ENCODE measurements around the gene NPW. TPM values are rescaled to one million over a fixed set of nuclear protein-coding genes. Genes with fewer than 3 reads are reported as not detected.
A peak's percentile ranks its signal among the peaks of the same experiment; 100 is the strongest.
"Not testable (repeated sequence)": the region's sequence is repeated elsewhere in the genome, so short reads cannot be mapped to it uniquely, and the experiment has no call there.

Gene NPW
- total RNA-seq, 1 donor, result not detected

DNA sequence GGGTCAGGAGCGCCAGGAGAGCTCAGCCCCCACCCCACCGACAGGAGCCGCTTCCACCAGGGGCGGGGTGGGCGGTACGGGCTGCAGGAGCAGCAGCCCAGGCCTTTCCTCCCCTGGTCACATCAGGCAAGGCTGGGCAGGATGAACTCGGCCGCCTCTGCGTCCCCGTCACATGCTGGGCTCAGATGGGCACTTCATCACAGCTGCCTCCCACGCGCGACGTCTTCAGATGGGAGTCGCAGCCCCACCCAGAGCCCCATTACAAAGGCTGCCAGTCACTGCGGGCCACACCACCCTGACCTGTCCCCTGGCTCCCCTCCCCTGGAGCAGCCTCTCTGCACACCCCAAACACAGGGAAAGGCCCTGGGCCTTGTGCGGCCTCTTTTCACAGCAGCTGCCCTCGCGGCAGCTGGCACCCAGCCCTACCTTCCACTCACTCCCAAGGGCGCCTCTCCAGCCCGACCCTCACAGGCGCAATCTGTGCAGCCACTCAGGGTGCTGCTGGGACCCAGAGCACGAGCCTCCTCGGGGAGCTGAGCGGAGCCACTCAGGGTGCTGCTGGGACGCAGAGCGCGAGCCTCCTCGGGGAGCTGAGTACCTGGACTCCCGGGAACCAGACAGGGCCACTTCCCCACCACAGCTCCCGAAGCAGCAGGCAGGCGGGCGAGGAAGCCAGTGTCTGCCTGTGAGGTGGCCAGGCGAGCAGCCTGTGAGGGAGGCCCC lies 14.6 kb upstream of the NPW start:
- no peaks in the 10 kb centered on the region for H3K9me3 ChIP-seq (ENCODE audit: low read depth, low read length)
- H3K4me3 ChIP-seq (ENCODE audit: low read length), result no peak overlapping the region
- no peaks in the 10 kb centered on the region for H3K27me3 ChIP-seq (ENCODE audit: insufficient read depth, low read length)
- H3K4me1 ChIP-seq (ENCODE audit: insufficient read depth, low read length), result peaks cover 50% of the 10 kb centered on the region

DNA sequence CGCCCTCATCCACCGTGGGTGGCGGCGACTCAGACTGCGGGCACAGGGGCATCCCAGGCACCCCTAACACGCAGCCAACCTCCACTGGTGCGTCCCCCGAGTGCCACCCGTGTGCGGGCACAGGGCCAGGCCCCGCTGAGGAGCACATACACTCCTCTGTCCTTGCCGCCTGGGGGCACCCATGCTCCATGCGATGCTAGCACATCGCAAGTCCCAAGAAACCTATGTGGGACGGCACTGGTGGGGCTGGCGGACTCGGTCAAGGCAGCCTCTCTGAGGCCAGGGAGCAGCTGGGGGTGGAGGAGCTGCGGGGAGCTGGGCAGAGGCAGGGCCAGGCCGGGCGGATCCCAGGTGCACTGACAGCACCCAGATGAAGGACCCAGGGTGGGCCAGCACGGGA lies 13.9 kb upstream of the NPW start:
- no peaks in the 10 kb centered on the region for H3K27me3 ChIP-seq (ENCODE audit: insufficient read depth, low read length)
- H3K4me1 ChIP-seq (ENCODE audit: insufficient read depth, low read length), result peaks cover 56% of the 10 kb centered on the region
- H3K9me3 ChIP-seq (ENCODE audit: low read depth, low read length), result no peaks in the 10 kb centered on the region
- no peak overlapping the region for H3K4me3 ChIP-seq (ENCODE audit: low read length)

GRCh38 chr16:2006317-2006716 lies 13.3 kb upstream of the NPW start:
- H3K27me3 ChIP-seq (ENCODE audit: insufficient read depth, low read length), result no peaks in the 10 kb centered on the region
- peaks cover 58% of the 10 kb centered on the region for H3K4me1 ChIP-seq (ENCODE audit: insufficient read depth, low read length)
- no peak overlapping the region for H3K4me3 ChIP-seq (ENCODE audit: low read length)
- no peaks in the 10 kb centered on the region for H3K9me3 ChIP-seq (ENCODE audit: low read depth, low read length)

DNA sequence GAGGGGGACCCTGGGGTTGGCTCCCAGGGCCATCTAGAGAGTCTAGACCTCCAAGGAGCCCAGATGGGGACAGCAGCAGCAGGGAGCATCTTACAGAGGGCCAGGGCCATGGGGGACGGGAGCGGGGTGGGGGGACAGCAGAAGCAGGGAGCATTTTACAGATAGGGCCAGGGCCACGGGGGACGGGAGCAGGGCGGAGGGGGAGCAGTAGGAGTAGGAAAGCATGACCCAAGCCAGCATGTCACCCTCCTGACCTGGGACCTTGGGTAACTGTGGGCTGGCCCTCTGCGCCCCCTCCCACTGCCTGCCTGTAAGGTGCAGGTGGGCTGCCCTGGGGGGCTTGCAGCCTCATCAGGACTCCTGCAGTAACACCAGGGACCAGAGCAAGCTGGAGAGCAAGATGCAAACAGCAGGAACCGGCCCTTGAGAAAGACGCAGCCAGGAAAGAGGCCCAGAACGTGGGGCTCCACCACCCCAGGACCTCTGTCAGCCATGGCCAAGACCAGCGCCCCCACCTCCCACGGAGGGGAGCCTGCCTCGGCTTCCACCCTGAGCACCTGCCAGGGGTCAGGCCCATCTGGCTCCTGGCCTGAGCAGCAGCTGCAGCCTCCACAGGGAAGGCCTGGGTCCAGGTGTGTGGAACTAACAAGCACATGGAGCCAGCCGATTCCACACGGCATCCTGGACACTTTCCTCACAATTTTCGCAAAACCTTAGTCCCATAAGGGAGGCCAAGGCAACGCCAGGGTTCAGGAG lies 12.3 kb upstream of the NPW start:
- no peaks in the 10 kb centered on the region for H3K9me3 ChIP-seq (ENCODE audit: low read depth, low read length)
- H3K4me1 ChIP-seq (ENCODE audit: insufficient read depth, low read length), result peaks cover 58% of the 10 kb centered on the region
- H3K4me3 ChIP-seq (ENCODE audit: low read length), result no peak overlapping the region
- H3K27me3 ChIP-seq (ENCODE audit: insufficient read depth, low read length), result no peaks in the 10 kb centered on the region

DNA sequence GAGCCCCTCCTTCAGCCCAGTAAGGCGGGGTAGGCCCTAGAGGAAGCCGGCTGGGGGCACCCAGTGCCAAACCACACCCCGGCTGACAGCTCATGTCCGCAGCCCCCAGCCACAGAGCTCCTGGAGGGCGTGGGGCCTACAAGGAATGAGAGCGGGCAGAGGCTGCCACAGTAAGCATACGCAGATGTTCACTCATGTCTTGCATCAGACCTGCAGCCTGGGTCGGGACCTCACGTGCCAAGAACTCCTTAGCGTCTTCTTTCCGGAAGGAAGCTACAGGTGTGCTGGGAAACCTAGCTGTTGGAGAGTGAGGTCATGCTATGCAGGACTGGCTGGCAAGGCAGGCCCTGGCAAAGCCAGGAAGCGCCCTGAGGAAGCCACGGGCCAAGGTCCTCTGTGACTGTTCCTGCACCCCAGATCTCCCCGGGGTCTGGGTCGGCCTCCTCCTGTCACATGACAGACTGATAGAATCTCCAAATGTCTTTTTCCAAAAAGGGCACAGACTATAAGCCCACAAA lies 11.5 kb upstream of the NPW start:
- H3K4me1 ChIP-seq (ENCODE audit: insufficient read depth, low read length), result peaks cover 58% of the 10 kb centered on the region
- H3K9me3 ChIP-seq (ENCODE audit: low read depth, low read length), result no peaks in the 10 kb centered on the region
- H3K4me3 ChIP-seq (ENCODE audit: low read length), result no peak overlapping the region
- H3K27me3 ChIP-seq (ENCODE audit: insufficient read depth, low read length), result no peaks in the 10 kb centered on the region

GRCh38 chr16:2008631-2009163 lies 10.9 kb upstream of the NPW start:
- Histone ChIP-seq H3K9me3 (ENCODE audit: low read depth, low read length) (no peaks in the 10 kb centered on the region), H3K27me3 (ENCODE audit: insufficient read depth, low read length) (no peaks in the 10 kb centered on the region), H3K4me3 (ENCODE audit: low read length) (peak overlapping the region; percentile 68), H3K4me1 (ENCODE audit: insufficient read depth, low read length) (peaks cover 58% of the 10 kb centered on the region)

DNA sequence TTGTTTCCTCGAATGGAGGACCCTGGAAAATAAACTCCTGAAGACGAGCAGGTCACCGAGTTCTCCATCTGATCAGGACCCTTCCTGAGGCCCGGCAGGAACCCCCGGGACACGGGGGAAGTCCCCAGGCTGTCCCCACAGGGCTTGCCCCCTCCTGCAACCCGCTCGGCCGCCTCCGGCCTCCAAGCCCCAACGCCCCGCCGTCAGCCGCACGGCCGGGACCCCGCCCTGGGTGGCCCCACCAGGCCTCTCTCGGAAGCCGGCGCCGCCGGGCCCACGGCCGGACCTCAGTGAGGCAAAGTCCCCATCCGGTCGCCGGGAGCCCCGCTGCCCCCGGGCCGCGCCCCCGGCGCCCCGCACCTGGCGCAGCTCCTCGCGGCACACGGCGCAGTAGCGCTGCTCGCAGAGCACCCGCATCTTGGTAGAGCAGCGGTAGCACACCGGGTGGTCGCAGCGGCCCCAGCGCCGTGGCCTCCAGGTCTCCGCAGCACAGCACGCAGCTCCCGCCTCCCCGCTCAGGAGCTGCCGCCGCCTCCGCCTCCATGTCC lies 10.3 kb upstream of the NPW start:
- Histone ChIP-seq H3K4me1 (ENCODE audit: insufficient read depth, low read length) (peaks cover 53% of the 10 kb centered on the region), H3K9me3 (ENCODE audit: low read depth, low read length) (no peaks in the 10 kb centered on the region), H3K27me3 (ENCODE audit: insufficient read depth, low read length) (no peaks in the 10 kb centered on the region), H3K4me3 (ENCODE audit: low read length) (peak overlapping the region; percentile 68)

- Histone ChIP-seq H3K9me3 (ENCODE audit: low read depth, low read length) (no peaks in the 10 kb centered on the region), H3K27me3 (ENCODE audit: insufficient read depth, low read length) (no peaks in the 10 kb centered on the region), H3K4me3 (ENCODE audit: low read length) (peak within 1 kb of the TSS; percentile 68), H3K4me1 (ENCODE audit: insufficient read depth, low read length) (peaks cover 52% of the 10 kb centered on the region)
Observed at GRCh38 chr16:2009791-2010510, 9.6 kb upstream of the NPW start, which contains the start of gene ZNF598. ZNF598 (minus strand) TSS chr16:2009821.

DNA sequence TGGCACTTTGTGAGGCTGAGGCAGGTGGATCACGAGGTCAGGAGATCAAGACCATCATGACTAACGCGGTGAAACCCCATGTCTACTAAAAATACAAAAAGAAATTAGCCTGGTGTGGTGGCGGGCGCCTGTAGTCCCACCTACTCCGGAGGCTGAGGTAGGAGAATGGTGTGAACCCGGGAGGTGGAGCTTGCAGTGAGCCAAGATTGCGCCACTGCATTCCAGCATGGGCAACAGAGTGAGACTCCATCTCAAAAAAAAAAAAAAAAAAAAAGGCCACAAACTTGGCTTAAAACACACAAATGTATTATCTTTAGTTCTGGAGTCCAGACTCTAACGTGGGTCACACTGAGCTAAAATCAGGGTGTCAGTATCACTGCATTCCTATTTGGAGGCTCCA lies 7.9 kb upstream of the NPW start:
- not testable (repeated sequence) for H3K4me3 ChIP-seq (ENCODE audit: low read length); H3K9me3 ChIP-seq (ENCODE audit: low read depth, low read length); H3K27me3 ChIP-seq (ENCODE audit: insufficient read depth, low read length)
- H3K4me1 ChIP-seq (ENCODE audit: insufficient read depth, low read length), result peaks cover 46% of the 10 kb centered on the region

DNA sequence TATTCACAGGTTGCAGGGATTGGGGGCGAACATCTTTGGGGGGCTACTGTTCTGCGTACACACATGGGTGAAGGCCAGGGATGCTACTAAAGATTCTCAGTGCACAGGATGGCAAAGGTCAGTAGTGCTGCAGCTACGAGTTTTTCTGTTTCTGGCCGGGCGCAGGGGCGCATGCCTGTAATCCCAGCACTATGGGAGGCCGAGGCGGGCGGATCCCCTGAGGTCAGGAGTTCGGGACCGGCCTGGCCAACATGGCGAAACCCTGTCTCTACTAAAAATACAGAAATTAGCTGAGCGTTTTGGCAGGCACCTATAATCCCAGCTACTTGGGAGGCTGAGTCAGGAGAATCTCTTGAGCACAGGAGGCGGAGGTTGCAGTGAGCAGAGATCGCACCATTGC lies 6.1 kb upstream of the NPW start:
- no peak overlapping the region for H3K4me3 ChIP-seq (ENCODE audit: low read length)
- peaks cover 28% of the 10 kb centered on the region for H3K4me1 ChIP-seq (ENCODE audit: insufficient read depth, low read length)

GRCh38 chr16:2015117-2015946 lies 4.3 kb upstream of the NPW start:
- peaks cover 21% of the 10 kb centered on the region for H3K4me1 ChIP-seq (ENCODE audit: insufficient read depth, low read length)
- H3K9me3 ChIP-seq (ENCODE audit: low read depth, low read length), result no peaks in the 10 kb centered on the region
- no peak overlapping the region for H3K4me3 ChIP-seq (ENCODE audit: low read length)
- H3K27me3 ChIP-seq (ENCODE audit: insufficient read depth, low read length), result peaks cover 13% of the 10 kb centered on the region

More for the DNA sequence above, 6.1 kb upstream of the NPW start:
- H3K27me3 ChIP-seq (ENCODE audit: insufficient read depth, low read length), result no peaks in the 10 kb centered on the region
- no peaks in the 10 kb centered on the region for H3K9me3 ChIP-seq (ENCODE audit: low read depth, low read length)

GRCh38 chr16:2015947-2016208 lies 3.7 kb upstream of the NPW start:
- peaks cover 17% of the 10 kb centered on the region for H3K27me3 ChIP-seq (ENCODE audit: insufficient read depth, low read length)
- H3K4me3 ChIP-seq (ENCODE audit: low read length), result no peak overlapping the region
- H3K4me1 ChIP-seq (ENCODE audit: insufficient read depth, low read length), result peaks cover 21% of the 10 kb centered on the region
- no peaks in the 10 kb centered on the region for H3K9me3 ChIP-seq (ENCODE audit: low read depth, low read length)

DNA sequence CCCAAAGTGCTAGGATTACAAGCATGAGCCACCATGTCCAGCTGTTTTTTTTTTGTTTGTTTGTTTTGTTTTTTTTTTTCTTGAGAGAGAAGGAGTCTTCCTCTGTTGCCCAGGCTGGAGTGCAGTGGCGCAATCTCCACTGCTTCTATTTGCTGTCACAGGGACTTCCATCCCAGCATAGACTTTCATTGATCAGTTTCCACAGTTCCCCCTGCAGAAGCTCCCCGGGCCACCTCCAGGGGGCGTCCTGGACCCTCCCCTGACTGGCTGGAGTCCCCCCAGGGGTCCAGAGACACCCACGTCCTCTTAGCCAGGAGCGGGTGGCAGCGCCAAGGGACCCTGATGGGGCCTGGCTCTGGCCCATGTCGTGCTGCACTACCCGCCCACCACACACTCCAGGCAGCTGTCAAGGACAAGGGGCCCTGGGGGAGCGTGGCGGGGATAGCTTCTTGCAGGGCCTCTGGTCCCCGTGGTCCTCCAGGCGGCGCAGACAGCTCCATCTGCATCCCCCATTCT lies 3.1 kb upstream of the NPW start:
- no peaks in the 10 kb centered on the region for H3K9me3 ChIP-seq (ENCODE audit: low read depth, low read length)
- H3K4me3 ChIP-seq (ENCODE audit: low read length), result no peak overlapping the region
- peaks cover 21% of the 10 kb centered on the region for H3K27me3 ChIP-seq (ENCODE audit: insufficient read depth, low read length)
- peaks cover 21% of the 10 kb centered on the region for H3K4me1 ChIP-seq (ENCODE audit: insufficient read depth, low read length)
